Measurements from ENCODE around the gene ORMDL2. TPM values are rescaled to one million over a fixed set of nuclear protein-coding genes. Genes with fewer than 3 reads are reported as not detected.

ORMDL2 gene
- total and polyA plus RNA-seq, 8 donors = 0.89 to 53.9 (median 12.7) TPM; not detected in 1

GRCh38 chr12:55816881-55817344 is 928 bp upstream of the ORMDL2 start:
- Histone ChIP-seq H3K36me3 (peaks cover 18 to 62% (median 52%) of the 10 kb centered on the region in 4 donors), H3K9me3 (no peaks in the 10 kb centered on the region), H3K4me3 (peak overlapping the region; percentile 82 to 89 (median 84)), H3K4me1 (peaks cover 29 to 67% (median 57%) of the 10 kb centered on the region in 4 donors), H3K27me3 (no peaks in the 10 kb centered on the region), H3K27ac (peak overlapping the region; percentile 86 to 94 (median 89))
- WGBS, 5 donors = 0 to 1% (median 0%) methylated on average over 14 of the region's 14 CpGs
- DNase-seq = peak in 1 of 2 donors; percentile 76
- intact Hi-C loops (cut with DNase I; ENCODE audit: low total_unique reads) = no loop called here
- TF ChIP-seq POLR2AphosphoS5 (IDR thresholded peaks at IDR 0.05) = no peak
- no peak for TF ChIP-seq POLR2A (IDR thresholded peaks at IDR 0.05)
- no peak for TF ChIP-seq CTCF (IDR thresholded peaks at IDR 0.05)
- TF ChIP-seq EP300 (IDR thresholded peaks at IDR 0.05) = no peak

- Histone ChIP-seq H3K27ac (peak overlapping the region; percentile 78 to 94 (median 90)), H3K4me1 (peaks cover 29 to 58% (median 45%) of the 10 kb centered on the region in 4 donors), H3K36me3 (peaks cover 20 to 69% (median 63%) of the 10 kb centered on the region in 4 donors), H3K27me3 (no peaks in the 10 kb centered on the region), H3K9me3 (no peaks in the 10 kb centered on the region), H3K4me3 (peak overlapping the region; percentile 82 to 89 (median 84))
- 1 to 2% (median 2%) methylated on average over 17 of the region's 17 CpGs for WGBS, 5 donors
- intact Hi-C loops (cut with DNase I; ENCODE audit: low total_unique reads) = no loop called here
- no peak for TF ChIP-seq CTCF (IDR thresholded peaks at IDR 0.05)
- peak in 1 of 4 donors; percentile 3 for TF ChIP-seq POLR2A (IDR thresholded peaks at IDR 0.05)
- DNase-seq = no peak
Measured at GRCh38 chr12:55818140-55818728, 393 bp downstream of the ORMDL2 start.

GRCh38 chr12:55818886-55819285 is 1.0 kb downstream of the ORMDL2 start:
- intact Hi-C loops (cut with DNase I; ENCODE audit: low total_unique reads) = no loop called here
- 70 to 77% (median 76%) methylated on average over 6 of the region's 6 CpGs for WGBS, 5 donors
- TF ChIP-seq POLR2AphosphoS5 (IDR thresholded peaks at IDR 0.05) = no peak
- no peak for TF ChIP-seq CTCF (IDR thresholded peaks at IDR 0.05)
- TF ChIP-seq EP300 (IDR thresholded peaks at IDR 0.05) = no peak
- no peak for TF ChIP-seq POLR2A (IDR thresholded peaks at IDR 0.05)
- Histone ChIP-seq H3K9me3 (no peaks in the 10 kb centered on the region), H3K27ac (peak overlapping the region in 4 of 5 donors; percentile 78 to 94 (median 90)), H3K4me1 (peaks cover 29 to 60% (median 44%) of the 10 kb centered on the region in 4 donors), H3K4me3 (peak overlapping the region; percentile 82 to 89 (median 84)), H3K27me3 (no peaks in the 10 kb centered on the region), H3K36me3 (peaks cover 20 to 65% (median 60%) of the 10 kb centered on the region in 4 donors)
- DNase-seq = no peak

DNA sequence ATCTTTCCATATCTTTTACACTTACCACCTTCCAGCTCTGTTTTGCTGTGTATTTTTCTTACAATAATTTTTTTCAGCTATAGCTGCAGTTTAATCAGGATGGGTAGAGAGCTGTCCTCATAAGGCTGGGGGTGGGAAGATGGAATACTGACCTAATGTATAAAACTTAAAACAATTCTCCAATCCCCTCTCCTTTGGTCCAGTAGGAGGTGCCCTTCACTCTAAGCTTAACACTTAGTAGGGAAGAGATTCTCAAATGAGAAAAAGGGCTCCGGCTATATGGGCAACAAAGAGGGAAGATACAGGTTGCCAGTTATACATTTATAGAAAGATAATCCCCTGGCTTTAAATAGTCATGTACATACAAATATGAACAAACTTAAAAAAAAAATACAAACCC is 2.8 kb downstream of the ORMDL2 start:
- 81 to 96% (median 92%) methylated on average over 1 of the region's 1 CpG for WGBS, 5 donors
- H3K4me3 ChIP-seq = no peak overlapping the region
- intact Hi-C loops (cut with DNase I; ENCODE audit: low total_unique reads) = no loop called here
- H3K4me1 ChIP-seq = peaks cover 16 to 60% (median 41%) of the 10 kb centered on the region in 4 donors
- peak overlapping the region in 1 of 5 donors; percentile 2 for H3K27ac ChIP-seq
- no peak for TF ChIP-seq POLR2AphosphoS5 (IDR thresholded peaks at IDR 0.05)
- no peak for TF ChIP-seq POLR2A (IDR thresholded peaks at IDR 0.05)
- TF ChIP-seq EP300 (IDR thresholded peaks at IDR 0.05) = no peak
- TF ChIP-seq CTCF (IDR thresholded peaks at IDR 0.05) = no peak
- no peaks in the 10 kb centered on the region for H3K9me3 ChIP-seq
- H3K27me3 ChIP-seq = no peaks in the 10 kb centered on the region
- no peak for DNase-seq
- peaks cover 20 to 48% (median 46%) of the 10 kb centered on the region in 4 donors for H3K36me3 ChIP-seq
